ENCODE results near the gene RNF213.

The RNF213 gene

DNA sequence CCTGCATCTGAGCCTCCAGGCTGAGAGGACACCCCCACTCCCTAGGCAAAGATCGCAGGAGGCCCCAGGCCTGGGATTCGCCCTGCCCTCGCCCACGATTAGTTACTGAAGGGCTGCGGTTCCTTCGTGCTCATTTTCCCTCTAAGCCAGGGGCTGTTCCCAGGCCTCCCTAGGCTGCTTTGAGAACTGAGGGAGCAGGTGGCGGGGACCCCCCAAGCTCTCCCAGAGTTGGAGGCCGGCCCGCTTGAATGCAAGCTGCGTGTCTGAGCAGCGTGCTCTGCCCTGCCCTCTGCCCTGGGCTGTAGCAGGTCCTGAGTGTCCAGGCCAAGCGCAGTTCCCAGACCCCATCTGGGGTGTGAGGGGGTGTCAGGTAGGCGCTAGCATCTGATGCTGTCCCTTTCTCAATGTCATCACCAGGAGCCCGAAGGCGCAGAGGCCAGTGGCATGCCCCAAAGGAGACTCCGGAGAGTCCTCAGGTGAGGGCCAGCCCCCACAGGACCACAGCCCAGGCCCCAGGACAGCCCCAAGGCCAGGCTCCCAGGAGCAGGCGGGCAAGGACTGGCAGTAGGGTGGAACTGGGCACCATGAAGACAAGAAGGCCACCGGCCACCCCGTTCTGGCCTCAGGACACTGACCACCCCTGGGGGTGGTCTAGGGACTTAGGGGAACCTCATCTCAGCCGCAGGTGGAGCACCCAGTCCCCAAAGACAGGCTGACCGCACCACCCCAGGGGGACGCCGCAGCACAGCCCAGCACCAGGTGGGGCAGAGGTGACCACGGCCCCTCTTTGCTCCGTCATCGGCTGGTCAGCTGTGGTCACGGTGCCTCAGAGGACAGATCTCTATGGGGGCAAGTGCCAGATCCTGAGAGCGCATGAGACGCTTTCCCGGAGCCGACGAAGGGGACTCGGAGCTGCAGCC is 169.0 kb downstream of the RNF213 start:
- DNase-seq (ENCODE audit: low read depth in 1 of 2, low spot score in 1 of 2) = no peak

DNA sequence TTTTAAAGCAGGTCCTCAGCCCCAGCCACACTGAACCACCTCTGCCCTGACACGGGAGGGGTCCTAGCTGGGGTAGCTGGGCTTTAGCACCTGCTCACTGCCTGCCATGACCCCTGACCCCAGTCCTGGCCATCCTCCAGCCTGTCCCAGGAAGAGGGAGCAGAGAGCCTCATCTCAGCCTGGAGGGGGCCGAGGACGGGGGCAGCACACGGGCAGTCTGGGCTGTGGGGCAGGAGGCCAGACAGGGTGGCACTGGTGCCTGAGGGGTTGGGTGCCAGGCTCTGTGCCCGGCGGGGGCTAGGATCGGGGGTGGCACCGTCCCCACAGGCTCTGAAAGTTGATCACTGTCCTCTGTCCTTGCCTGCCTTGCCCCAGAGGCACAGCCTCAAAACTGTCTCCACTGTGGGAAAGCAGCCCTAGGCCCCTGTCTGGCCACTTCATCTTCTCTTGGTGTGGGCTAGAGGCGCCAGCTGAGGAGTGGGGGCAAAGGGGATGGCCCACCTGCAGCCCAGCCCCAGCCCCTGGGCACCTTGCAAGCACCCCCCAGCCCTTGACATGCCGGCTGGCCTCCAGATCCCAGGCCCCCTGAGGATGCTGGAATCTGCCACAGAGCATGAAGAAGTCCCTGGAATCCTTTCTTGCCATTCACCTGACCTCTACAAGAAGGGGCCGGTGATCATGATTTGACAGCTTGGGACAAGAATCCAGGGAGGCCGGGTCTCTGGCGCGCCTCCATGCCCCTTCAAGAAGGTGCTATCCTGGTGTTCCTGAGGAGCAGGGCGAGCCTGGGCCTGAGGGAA is 170.0 kb downstream of the RNF213 start:
- DNase-seq (ENCODE audit: low read depth in 1 of 2, low spot score in 1 of 2) = no peak

DNA sequence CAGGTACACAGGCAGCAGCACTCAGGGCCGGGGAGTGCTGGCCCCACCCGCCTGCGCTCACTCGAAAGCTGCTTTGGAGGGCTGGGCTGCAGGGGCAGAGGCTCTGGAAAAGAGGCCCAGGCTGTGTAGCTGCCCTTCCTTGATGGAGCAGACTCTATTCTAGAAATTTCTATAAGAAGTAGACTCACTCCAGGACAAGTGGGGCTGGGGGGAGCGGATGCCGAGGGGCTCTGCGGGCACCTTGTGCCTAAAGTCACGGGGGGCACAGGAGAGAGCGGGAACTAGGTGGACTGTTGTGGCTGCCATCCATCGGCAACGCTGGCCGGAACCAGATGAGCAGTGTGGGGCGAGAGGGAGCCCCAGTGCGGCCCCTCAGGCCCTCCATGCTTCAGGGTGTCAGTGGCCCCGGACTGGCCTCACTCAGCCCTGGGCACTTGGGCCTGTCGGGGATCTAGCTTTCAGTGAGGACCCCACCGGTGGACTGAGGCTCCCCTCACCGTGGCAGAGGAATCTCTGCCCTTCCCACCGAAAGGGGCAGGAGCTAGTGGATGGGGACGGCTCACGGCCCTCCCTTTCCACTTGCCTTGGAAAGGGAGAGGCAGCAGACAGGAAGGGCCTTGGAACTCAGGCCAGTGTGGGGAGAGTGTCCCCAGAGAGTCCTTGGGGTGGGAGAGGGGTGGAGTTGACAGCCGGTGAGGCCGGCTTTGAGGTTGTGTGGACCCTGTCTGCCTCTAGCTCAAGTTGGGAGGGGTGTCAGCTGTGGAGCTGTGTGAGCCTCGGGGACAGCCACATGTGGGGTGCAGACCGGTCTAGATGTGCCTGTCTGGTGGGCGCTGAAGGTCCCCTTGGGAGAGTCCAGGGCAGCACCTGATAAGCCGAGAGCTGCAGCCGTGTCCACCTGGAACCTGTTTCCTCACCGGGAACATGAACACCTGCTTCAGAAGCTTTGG is 170.9 kb downstream of the RNF213 start:
- DNase-seq (ENCODE audit: low read depth in 1 of 2, low spot score in 1 of 2) = no peak

DNA sequence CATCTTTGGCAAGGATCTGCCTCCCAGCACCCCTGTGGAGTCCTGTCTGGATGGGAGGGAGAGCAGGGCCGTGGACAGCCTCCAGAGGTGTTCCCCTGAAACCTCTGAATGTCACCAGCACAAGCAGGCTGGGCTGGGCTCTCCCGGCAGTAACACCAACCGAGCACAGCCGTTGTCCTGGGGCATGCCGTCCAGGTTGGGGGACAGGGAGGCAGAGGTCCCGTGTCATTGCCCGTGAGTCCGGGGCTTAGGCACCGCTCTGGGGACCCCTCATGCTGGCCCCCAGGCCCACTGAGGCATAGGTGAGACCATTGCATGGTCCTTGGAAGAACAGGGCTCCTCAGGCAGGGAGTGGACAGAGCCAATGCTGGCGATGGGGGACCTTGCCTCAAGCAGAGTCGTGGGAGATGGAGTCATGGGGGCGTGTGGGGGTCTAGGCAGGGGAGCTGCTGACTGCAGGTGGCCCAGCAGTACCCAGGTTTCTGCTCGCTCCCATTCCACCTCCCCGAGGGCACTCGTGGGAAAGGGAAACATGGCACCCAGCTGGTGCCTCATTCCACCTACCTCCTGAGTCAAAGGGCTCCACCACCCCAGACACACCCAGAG is 171.8 kb downstream of the RNF213 start:
- no peak for DNase-seq (ENCODE audit: low read depth in 1 of 2, low spot score in 1 of 2)

DNA sequence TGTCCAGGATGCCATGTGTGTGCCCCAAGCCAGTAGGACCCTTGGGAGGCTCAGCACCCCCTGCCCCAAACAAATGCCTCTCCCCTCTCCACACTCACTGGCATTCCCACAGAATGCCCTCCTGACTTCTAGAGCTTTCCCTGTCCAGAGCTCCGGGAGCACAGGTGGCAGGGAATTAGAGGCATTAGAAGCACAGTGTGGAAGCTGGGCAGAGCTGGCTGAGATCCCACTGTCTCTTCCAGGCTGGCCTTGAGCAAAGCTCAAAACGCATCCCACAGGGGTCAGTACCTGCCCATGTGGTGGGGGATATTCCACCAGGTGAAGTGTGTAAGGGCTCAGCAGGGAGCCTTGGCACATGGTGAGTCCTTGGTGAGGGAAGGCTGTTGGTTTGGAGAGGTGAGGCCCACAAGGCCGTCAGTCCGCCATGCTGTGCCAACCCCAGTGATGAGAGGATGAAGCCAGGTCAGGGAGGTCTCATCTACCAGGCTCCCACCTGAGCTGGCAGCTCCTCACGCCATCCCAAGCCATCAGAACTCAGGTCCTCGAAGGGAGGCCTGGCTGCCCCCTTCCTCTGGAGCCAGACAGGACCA is 172.4 kb downstream of the RNF213 start:
- no peak for DNase-seq (ENCODE audit: low read depth in 1 of 2, low spot score in 1 of 2)

DNA sequence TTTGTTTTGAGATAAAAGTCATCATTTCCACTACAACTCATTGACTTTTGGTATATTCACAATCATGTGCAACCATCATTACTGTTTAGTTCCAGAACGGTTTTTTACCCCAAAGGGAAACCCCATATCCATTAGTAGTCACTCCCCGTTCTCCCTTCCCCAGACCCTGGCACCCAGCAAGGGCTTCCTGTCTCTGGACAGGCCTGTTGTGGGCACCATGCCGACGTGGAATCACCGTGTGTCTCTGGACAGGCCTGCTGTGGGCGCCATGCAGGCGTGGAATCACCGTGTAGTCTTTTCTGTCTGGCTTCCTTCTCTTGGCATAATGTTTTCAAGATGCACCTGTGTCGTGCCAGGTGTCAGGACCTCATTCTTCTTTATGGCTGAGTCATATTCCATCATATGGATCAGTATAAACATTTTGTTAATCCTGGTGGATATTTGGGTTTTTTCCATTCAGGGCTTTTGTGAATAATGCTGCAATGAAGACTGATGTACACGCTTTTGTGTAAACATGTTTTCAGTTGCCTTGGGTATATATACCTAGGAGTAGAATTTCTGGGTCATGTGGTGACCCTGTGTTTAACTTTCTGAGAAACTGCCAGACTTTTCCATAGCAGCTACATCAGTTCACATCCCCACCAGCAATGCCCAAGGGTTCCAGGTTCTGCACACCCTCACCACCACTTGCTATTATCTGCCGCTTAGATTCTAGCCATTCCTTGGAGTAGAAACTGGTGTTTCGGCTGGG is 173.4 kb downstream of the RNF213 start:
- DNase-seq (ENCODE audit: low read depth in 1 of 2, low spot score in 1 of 2) = no peak

DNA sequence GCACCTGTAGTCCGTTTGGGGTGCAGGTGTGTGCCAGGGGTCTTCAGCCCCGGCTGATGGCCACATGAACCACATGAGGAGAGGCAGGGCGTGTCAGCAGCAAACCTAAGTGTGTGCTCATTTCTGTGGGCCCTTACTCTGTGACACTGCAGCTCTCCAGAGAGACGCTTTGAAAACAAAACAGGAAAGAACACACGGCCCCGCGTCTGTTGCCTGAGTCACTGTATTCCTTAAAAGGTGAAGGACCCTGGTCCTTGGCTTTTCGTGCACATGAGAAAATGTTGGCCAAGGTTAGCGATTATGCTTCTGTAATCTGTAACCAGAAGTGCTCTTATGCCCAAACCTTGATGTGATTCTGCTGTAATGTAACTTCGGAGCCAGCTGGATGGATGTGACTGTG is 176.9 kb downstream of the RNF213 start:
- no peak for DNase-seq (ENCODE audit: low read depth in 1 of 2, low spot score in 1 of 2)

DNA sequence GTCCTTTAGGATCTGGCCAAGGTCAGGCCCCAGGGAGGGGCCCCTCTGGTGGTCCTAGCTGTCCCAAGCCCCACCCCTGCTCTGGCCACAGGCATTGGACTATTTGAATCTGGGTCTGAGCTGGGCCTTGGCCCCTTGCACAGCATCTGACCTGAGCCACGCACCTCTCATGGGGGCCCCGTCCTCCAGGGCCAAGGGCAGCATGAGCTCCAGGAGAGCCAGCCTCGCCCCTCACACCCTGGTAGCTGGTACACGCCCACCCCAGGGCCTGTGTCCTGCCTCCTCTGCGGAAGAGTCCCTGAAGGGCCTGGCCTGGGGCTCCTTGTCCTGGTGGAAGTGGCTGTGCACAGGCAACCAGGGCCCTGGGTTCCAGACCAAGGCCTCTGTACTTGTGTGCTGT is 178.2 kb downstream of the RNF213 start:
- no peak for DNase-seq (ENCODE audit: low read depth in 1 of 2, low spot score in 1 of 2)

DNA sequence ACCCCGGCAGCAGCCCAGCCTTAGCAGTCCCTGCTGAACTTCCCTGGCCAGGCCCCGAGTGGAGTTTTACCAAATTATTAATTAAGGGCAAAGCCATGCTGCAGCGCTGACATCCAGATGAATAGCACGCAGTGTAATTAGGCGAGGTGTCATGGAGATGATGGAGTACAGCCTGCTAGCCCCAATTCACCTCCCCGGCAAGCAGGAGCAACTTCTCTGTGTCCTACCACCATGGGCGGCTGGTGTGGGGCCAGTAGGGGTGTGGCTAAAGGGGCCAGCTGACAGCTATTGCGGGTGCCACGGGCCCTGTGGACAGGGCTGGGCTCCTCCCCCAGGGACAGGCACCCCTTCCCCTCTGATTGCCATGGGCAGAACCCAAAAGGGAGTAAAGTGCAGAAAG is 178.8 kb downstream of the RNF213 start:
- DNase-seq (ENCODE audit: low read depth in 1 of 2, low spot score in 1 of 2) = no peak

DNA sequence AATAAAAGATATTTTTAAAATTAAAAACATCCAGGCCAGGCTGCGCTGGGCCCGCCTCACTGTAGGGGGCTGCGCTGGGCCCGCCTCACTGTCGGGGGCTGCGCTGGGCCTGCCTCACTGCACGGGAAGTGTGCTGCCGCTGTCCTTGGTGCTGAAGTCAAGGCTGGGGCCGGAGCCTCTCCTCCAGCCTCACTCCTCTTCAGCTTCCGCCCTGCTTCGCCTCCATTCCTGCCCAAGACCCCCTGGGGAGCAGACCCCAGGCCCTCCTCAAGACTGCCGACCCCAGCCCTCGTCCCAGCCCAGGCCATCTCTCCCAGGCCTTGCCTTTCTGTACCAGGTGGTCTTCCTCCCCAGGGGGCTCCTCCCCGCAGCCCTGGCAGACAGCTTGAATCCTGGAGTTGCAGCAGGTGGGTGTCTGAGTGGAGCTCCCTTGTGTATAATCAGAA is 180.5 kb downstream of the RNF213 start:
- DNase-seq (ENCODE audit: low read depth in 1 of 2, low spot score in 1 of 2) = peak in 1 of 2 donors; percentile 28

DNA sequence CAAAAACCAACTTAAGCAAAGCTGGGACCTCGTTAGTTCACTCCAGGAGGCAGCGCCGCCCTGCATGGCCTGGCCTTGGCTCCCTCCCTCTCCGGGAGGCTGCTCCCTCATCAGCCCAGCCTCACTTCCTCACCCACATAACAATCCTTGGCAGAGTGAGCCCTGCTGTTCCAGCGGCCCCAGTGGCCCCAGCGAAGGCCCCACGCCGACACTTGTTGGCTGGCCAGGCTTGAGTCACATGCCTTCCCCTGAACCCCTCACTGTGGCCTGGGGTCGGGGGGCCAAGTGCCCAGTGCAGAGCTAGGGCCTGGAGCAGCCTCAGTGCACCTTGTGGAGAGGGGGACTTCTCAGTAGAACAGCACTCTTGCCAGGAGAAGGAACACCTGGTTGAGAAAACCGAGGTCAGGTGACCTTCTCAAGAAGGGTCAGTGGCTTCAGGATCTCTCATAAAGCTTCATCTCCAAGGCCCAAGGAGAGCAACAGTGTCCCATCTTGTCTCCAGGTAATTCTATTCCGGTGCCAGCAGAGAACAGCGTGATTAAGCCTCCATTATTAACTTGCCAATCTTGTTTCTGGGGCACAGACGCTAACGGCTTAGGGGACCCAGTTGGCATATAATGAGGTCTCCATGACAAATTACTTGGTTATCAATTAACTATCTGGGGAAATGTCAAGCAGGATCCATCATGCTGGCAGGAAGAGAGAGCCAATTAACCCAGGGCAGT is 181.1 kb downstream of the RNF213 start:
- no peak for DNase-seq (ENCODE audit: low read depth in 1 of 2, low spot score in 1 of 2)

DNA sequence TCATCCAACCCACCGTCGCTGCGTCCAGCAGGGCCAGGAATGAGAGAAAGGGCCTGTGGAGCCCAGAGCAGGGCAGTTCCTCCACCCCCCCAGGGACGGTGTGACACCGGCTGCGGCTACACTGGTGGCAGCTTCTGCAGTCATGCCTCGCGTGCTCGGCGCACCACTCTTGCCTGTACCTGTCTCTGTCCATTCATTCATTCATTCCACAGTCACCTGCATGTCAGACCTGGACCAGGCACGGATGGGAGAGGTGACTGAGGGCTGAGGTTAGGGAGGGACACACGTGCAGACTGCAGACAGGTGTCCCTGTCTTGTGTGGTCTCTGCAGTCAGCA is 181.6 kb downstream of the RNF213 start:
- DNase-seq (ENCODE audit: low read depth in 1 of 2, low spot score in 1 of 2) = no peak

DNA sequence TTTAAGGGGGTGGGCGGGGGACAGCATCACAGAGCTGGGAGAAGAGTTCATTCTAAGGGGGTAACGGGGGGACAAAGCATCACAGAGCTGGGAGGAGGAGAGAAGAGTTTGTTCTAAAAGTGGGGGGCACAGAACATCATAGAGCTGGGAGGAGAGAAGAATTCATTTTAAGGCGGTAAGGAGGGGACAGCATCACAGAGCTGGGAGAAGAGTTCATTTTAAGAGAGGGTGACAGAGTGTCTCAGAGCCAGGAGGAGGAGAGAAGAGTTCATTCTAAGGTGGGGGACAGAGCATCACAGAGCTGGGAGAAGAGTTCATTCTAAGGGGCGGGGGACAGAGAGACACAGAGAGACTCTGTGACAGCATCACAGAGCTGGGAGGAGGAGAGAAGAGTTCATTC is 182.1 kb downstream of the RNF213 start:
- no peak for DNase-seq (ENCODE audit: low read depth in 1 of 2, low spot score in 1 of 2)

DNA sequence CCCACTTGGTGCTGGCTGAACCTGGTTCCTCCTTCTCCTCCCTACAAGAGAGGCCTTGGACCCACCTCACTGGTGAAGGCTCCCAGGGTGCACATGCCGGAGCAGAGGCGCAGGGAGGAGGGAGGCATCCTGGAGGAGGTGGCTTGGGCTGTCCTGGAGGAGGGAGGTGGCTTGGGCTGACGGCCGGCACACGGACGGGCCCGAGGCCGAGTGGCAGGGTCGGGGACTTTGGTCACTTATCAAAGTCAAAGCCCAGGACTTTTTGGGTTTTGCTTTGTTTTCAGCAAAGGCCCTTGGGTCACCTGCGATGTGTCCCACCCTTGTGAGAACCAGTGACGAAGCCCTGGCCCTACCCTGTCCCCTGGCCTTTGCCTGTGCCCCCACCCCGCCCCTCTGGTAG is 182.8 kb downstream of the RNF213 start:
- DNase-seq (ENCODE audit: low read depth in 1 of 2, low spot score in 1 of 2) = no peak

DNA sequence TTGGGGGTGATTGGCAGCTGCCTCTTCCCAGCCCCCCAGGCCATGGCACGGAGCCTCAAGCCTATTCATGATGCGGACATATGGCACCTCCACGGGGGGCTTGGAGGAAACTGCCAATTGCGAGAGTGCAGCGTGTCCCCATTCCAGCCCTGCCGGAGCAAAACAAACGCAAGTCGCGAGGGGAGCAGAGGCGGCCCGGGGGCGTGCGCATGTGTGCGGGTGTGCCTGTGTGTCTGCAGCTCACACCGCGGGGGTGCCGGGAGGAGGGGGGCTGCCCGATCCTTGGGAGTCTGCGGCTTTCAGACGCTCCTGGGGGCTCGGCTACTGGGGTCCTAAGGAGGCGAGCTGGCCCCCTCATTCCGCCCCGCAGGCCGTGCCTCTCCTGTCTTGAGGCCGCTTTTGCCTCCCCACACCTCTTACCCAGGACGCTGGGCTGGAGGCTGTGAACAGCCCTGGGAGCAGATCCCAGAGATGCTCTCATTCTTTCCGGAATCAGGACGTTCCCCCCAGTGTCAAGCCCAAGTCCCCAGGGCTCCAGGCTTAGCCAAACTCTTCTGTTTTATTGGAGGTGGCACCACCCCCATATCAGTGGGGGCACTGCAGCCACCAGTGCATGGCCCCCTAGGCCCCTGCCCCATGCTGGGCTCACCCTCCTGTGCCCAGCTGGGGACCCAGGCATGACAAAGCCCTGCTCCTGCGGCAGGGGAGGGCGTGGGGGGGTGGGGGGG is 183.4 kb downstream of the RNF213 start:
- DNase-seq (ENCODE audit: low read depth in 1 of 2, low spot score in 1 of 2) = no peak

DNA sequence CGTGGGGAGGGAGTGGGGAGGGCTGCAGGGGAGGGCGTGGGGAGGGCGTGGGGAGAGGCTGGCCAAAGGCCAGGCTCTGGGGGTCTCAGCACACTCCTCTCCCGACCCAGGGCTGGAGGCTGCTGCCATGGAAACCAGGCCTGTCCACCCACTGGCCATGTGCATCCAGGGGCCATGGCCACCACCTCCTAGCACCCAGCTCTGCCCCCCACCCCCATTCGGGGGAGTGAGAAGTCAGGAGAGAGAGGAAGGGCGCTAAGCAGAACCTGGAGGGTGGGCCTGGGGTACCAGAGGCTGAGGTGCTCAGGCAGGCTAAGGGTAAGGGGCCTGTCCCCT is 184.0 kb downstream of the RNF213 start:
- DNase-seq (ENCODE audit: low read depth in 1 of 2, low spot score in 1 of 2) = no peak

DNA sequence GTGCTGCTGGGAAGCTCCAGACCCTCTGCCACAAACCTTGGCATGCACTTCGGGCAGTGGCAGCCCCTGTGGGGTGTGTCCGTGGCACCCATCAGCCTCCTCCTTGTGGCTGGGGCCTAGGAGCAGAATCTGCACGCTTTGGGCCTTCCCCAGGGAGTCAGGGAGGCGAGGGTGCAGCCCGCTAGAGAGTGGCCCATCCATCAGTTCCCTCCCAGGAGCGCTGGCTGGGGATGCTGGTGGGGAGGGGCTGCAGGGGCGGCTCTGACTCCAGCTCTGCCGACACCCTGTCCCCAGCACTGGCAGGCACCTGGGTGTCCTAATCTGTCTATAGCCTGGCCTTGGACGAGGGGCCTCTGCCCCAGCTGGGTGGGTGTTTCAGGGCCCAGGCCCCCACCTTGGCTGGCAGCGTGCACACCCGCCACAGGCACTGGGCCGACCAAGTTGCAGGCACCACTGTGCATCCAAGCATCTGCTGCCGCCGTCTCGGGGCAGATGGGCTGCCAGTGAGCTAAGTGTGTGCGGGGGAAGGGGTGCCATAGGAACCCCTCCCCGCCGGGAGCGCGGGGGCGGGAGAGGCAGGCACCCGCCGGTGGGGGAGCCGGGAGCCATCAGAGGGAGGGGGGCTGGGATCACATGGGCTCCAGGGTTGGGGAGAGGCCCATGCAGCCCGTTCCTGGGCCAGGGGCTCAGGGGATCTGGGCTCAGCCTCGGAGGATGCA is 184.5 kb downstream of the RNF213 start:
- DNase-seq (ENCODE audit: low read depth in 1 of 2, low spot score in 1 of 2) = no peak

DNA sequence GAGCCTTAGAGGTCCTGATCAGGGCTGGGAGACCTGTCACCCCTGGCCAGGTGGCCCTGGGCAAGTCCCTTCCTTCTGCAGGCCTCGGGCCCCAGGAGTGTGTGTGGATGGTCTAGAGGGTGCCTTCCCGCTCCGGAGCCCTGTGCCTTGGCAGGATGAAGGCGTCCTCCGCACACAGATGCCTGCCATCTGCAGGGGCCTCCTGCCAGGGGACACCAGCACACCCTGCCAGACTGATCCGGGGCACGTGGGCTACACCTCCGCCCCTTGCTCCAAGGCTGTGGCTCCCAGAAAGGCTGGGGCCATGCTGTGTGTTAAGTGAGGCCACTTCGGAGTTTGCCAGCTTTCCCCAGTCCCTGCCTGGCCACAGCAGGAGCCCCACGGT is 185.1 kb downstream of the RNF213 start:
- DNase-seq (ENCODE audit: low read depth in 1 of 2, low spot score in 1 of 2) = no peak
